ENCODE data around the gene NPHS1.

The NPHS1 gene

GRCh38 chr19:35813043-35813890, 39.0 kb downstream of the NPHS1 start:
- no peak for DNase-seq (ENCODE audit: low read depth)
- H3K4me3 ChIP-seq (ENCODE audit: low read depth, low read length) = no peak overlapping the region
- no peak for TF ChIP-seq CTCF (IDR thresholded peaks at IDR 0.05; ENCODE audit: control insufficient read depth, extremely low read depth, insufficient read depth)

GRCh38 chr19:35812220-35813042, 39.9 kb downstream of the NPHS1 start, which contains the start of gene PRODH2:
Gene PRODH2 (minus strand): TSS chr19:35812845. CDS start chr19:35812805, 40 bp downstream.
- no peak within 1 kb of the TSS for H3K4me3 ChIP-seq (ENCODE audit: low read depth, low read length)
- no peak for DNase-seq (ENCODE audit: low read depth)
- TF ChIP-seq CTCF (IDR thresholded peaks at IDR 0.05; ENCODE audit: control insufficient read depth, extremely low read depth, insufficient read depth) = no peak

GRCh38 chr19:35811317-35812219, 40.7 kb downstream of the NPHS1 start:
- DNase-seq (ENCODE audit: low read depth) = no peak
- H3K4me3 ChIP-seq (ENCODE audit: low read depth, low read length) = no peak overlapping the region
- TF ChIP-seq CTCF (IDR thresholded peaks at IDR 0.05; ENCODE audit: control insufficient read depth, extremely low read depth, insufficient read depth) = no peak

GRCh38 chr19:35807633-35808032, 44.7 kb downstream of the NPHS1 start:
- TF ChIP-seq CTCF (IDR thresholded peaks at IDR 0.05; ENCODE audit: control insufficient read depth, extremely low read depth, insufficient read depth) = no peak
- no peak overlapping the region for H3K4me3 ChIP-seq (ENCODE audit: low read depth, low read length)
- DNase-seq (ENCODE audit: low read depth) = no peak

GRCh38 chr19:35806597-35806996, 45.7 kb downstream of the NPHS1 start:
- DNase-seq (ENCODE audit: low read depth) = no peak
- TF ChIP-seq CTCF (IDR thresholded peaks at IDR 0.05; ENCODE audit: control insufficient read depth, extremely low read depth, insufficient read depth) = no peak
- no peak overlapping the region for H3K4me3 ChIP-seq (ENCODE audit: low read depth, low read length)

GRCh38 chr19:35805526-35806102, 46.7 kb downstream of the NPHS1 start:
- H3K4me3 ChIP-seq (ENCODE audit: low read depth, low read length) = no peak overlapping the region
- no peak for DNase-seq (ENCODE audit: low read depth)
- no peak for TF ChIP-seq CTCF (IDR thresholded peaks at IDR 0.05; ENCODE audit: control insufficient read depth, extremely low read depth, insufficient read depth)

All from LNCaP clone FGC (cell line).